ENCODE data around the gene SAP25.

DNA sequence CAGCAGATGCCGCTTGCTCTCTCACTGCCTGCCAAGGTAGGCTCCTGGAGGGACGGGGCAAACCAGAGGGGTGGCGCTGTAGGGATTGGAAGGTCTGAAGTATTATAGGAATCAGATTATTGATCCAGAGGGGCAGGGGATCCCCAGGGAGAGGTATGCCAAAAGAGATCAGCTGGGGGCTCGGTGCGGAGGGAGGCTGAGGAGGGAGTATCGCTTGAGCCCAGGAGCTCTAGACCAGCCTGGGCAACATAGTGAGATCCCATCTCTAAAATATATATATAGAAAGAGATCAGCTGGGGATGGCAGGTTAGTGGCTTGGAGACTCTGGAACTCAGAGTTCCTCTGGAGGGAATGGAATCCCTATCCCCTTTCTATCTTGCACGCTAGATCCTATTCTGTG is 21.5 kb upstream of the SAP25 start:
- TF ChIP-seq, protein P1, sequence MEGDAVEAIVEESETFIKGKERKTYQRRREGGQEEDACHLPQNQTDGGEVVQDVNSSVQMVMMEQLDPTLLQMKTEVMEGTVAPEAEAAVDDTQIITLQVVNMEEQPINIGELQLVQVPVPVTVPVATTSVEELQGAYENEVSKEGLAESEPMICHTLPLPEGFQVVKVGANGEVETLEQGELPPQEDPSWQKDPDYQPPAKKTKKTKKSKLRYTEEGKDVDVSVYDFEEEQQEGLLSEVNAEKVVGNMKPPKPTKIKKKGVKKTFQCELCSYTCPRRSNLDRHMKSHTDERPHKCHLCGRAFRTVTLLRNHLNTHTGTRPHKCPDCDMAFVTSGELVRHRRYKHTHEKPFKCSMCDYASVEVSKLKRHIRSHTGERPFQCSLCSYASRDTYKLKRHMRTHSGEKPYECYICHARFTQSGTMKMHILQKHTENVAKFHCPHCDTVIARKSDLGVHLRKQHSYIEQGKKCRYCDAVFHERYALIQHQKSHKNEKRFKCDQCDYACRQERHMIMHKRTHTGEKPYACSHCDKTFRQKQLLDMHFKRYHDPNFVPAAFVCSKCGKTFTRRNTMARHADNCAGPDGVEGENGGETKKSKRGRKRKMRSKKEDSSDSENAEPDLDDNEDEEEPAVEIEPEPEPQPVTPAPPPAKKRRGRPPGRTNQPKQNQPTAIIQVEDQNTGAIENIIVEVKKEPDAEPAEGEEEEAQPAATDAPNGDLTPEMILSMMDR (IDR thresholded peaks at IDR 0.05; ENCODE audit: low read length): no peak
- TF ChIP-seq EZH2 (optimal IDR thresholded peaks at IDR 0.05; ENCODE audit: low read depth, low read length) (no peak), EZH2phosphoT487 (IDR thresholded peaks at IDR 0.05; ENCODE audit: low read length) (no peak)

All from MM.1S (cell line).